OCI-LY7 (cell line): ENCODE measurements around the gene MPP4.

Experiments used
- CTCF ChIP-seq: fragments of 200-600 bp; sonication (generic); conservative IDR thresholded peaks from 2 replicates; pipeline ENCODE4 v1.5.1; 2014; ENCODE audit warnings: mild to moderate bottlenecking, antibody characterized with exemption, low read length, moderate library complexity, mixed read lengths
- EZH2phosphoT487 ChIP-seq: fragments of 200-600 bp; sonication (generic); IDR thresholded peaks from 2 replicates; pipeline ENCODE4 v1.6.1; 2018; ENCODE audit warnings: low read depth, borderline replicate concordance, mild to moderate bottlenecking, mixed run types, antibody characterized with exemption, low read length, moderate library complexity, mixed read lengths

- no peak for TF ChIP-seq CTCF
- no peak for TF ChIP-seq EZH2phosphoT487
Measured at GRCh38 chr2:201746551-201746950, 48.1 kb upstream of the MPP4 start.
